ENCODE results near the gene UBAC2. TPM values are rescaled to one million over a fixed set of nuclear protein-coding genes. Genes with fewer than 3 reads are reported as not detected.

Gene UBAC2
- total and polyA plus RNA-seq, 2 donors (not counting 3 experiments of a cell fraction or from before 2014, with no cell fraction given), result 45.7 to 54.4 TPM

GRCh38 chr13:99383946-99384345 lies 183.3 kb downstream of the UBAC2 start:
- Histone ChIP-seq H3K36me3 (ENCODE audit: control insufficient read depth in 2 of 2, extremely low read depth in 1 of 2, insufficient read depth in 2 of 2, low read length in 2 of 2) (no peaks in the 10 kb centered on the region), H3K4me1 (ENCODE audit: control insufficient read depth, extremely low read depth, insufficient read depth, low read length) (no peaks in the 10 kb centered on the region), H4K20me1 (replicated peaks; ENCODE audit: control insufficient read depth, extremely low read depth, insufficient read depth, low read length) (no peaks in the 10 kb centered on the region), H2AFZ (ENCODE audit: low read depth, low read length) (no peak overlapping the region), H3K27ac (ENCODE audit: insufficient read depth, low read depth, low read length) (no peak overlapping the region), H3K9me1 (replicated peaks; ENCODE audit: control insufficient read depth, extremely low read depth, insufficient read depth, low read length) (no peaks in the 10 kb centered on the region), H3K27me3 (ENCODE audit: control insufficient read depth in 2 of 2, insufficient read depth in 2 of 2, low read length in 2 of 2) (no peaks in the 10 kb centered on the region), H3K9me3 (replicated peaks; ENCODE audit: control insufficient read depth, insufficient read depth, low read length) (no peaks in the 10 kb centered on the region), H3K9ac (replicated peaks; ENCODE audit: extremely low read depth, insufficient read depth, low read length) (no peak overlapping the region), H3K4me2 (ENCODE audit: insufficient read depth, low read length) (no peak overlapping the region), H3K79me2 (ENCODE audit: control insufficient read depth, insufficient read depth, low read length) (no peaks in the 10 kb centered on the region), H3K4me3 (replicated peaks in 1 of 3; ENCODE audit: insufficient read depth in 1 of 3, low read depth in 1 of 3, low read length in 3 of 3) (no peak overlapping the region)
- POLR2A ChIA-PET, result no interaction called here
- DNase-seq (ENCODE audit: low read depth, low spot score) (no peak), FAIRE-seq (no peak)
- CTCF ChIA-PET, result interaction anchor here (3.6 kb wide), 1 partner anchor 115 kb away, joined by 19 read pairs; no protein-coding TSS in a partner anchor
- no peak for TF ChIP-seq JUN (IDR thresholded peaks at IDR 0.05; ENCODE audit: borderline replicate concordance, insufficient read depth, insufficient read length, low read depth)
- TF ChIP-seq MAX (IDR thresholded peaks at IDR 0.05; ENCODE audit: insufficient read depth, insufficient read length), result no peak
- no peak for TF ChIP-seq EZH2 (IDR thresholded peaks at IDR 0.05; ENCODE audit: borderline replicate concordance, low read depth, low read length, severe bottlenecking)
- TF ChIP-seq GATA2 (IDR thresholded peaks at IDR 0.05; ENCODE audit: insufficient read depth, insufficient read length, low read depth, low read length), result no peak
- TF ChIP-seq MYC (IDR thresholded peaks at IDR 0.05; ENCODE audit: low read depth, low read length), result no peak
- TF ChIP-seq POLR2A (IDR thresholded peaks at IDR 0.05; ENCODE audit: low read depth, low read length), result no peak
- no peak for TF ChIP-seq POLR2AphosphoS5 (IDR thresholded peaks at IDR 0.05; ENCODE audit: insufficient read depth, low read depth, low read length)
- TF ChIP-seq FOS (IDR thresholded peaks at IDR 0.05; ENCODE audit: borderline replicate concordance, insufficient read depth, low read length), result no peak
- TF ChIP-seq CTCF (IDR thresholded peaks at IDR 0.05; ENCODE audit: extremely low read depth in 1 of 2, insufficient read depth in 1 of 2, low read depth in 1 of 2, low read length in 2 of 2), result no peak
- intact Hi-C loops (cut with micrococcal nuclease), result no loop called here
- no TSS peak for BruUV-seq (replicated peaks)
- dilution Hi-C loops (cut with MboI; ENCODE audit: extremely low pct_ligation_motif_present, low sequenced_read_pairs), result no loop called here
